Measurements from ENCODE around the gene SOX13.

SOX13 gene

GRCh38 chr1:204153667-204154066 lies 80.8 kb downstream of the SOX13 start:
- no peak for DNase-seq

DNA sequence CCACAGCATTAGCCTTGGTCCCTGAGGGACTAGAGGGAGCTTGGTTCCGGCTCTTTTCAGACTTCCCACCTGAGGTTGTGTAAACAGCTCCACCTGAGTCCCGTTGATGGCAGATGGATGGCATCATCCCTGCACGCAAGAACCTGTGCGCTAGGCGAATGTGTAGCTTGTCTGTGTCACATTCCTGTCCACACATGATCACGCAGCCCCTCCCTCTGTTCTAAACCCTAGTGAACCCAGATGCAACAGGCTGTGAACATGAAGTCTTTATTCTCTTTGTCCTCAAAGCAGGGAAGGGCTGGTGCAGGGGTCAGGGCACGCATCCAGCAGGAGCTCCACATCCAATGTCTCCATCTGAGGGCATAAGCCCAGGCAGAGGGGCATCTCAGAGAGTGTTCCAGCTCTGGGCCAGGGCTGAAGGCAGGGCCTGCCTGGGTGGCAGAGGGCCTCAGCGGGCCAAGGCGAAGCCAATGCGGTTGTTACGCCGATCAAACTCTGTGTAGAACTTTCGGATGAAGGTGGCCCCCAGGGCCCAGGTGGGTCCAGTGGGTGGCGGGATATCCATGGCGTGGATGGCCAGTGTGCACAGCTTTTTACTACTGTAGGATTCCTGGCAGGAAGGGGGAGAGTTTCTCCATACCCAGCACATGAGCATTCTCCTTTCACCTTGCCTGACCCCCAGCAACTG lies 81.8 kb downstream of the SOX13 start:
- no peak for DNase-seq

- DNase-seq = no peak
These were observed 83.0 kb downstream of the SOX13 start for GRCh38 chr1:204155881-204156280.

DNA sequence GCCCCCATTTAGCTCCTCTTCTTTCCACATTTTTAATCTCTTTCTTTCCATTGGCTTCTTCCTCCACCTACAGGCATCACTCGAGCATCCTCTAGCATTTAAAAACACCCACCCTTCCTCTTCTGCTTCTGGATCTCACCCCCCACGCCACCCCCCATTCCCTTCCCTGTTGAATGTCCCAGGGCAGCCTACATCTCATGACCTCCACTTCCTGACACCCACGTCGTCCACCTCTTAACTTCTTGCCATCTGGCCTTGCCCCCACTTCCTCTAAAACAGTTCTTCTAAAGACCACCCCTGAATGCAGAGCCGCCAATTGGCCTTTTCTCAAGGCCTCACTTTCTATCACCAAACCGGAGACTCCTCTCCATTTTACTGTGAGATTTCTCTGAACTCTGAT lies 85.0 kb downstream of the SOX13 start:
- DNase-seq = no peak

- no peak for DNase-seq
These were observed 88.9 kb downstream of the SOX13 start for GRCh38 chr1:204161609-204162493.

- peak in 12 of 14 donors; percentile 11 to 75 (median 53) for DNase-seq
These were observed 89.7 kb downstream of the SOX13 start for GRCh38 chr1:204162494-204163074.

- DNase-seq = no peak
These were observed 93.3 kb downstream of the SOX13 start, which contains the start of gene REN for GRCh38 chr1:204166219-204166618. TSS of gene REN (minus strand) at chr1:204166337. CDS start at chr1:204166293, 44 bp downstream.

DNA sequence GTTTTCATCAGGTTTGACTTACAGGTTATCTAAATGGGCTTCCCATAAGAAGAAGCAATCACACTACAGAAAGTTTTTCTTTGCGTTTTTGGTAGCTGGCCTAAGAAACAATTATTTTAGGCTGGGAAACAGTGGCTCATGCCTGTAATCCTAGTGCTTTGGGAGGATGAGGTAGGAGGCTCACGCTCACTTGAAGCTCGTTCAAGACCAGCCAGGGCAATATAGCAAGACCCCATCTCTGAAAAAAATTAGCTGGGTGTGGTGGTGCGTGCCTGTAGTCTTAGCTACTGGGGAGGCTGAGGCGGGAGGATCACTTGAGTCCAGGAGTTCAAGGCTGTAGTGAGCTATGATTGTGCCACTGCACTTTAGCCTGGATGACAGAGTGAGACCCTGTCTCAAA lies 94.8 kb downstream of the SOX13 start:
- no peak for DNase-seq

- no peak for DNase-seq
These were observed 96.9 kb downstream of the SOX13 start for GRCh38 chr1:204169858-204170257.

DNA sequence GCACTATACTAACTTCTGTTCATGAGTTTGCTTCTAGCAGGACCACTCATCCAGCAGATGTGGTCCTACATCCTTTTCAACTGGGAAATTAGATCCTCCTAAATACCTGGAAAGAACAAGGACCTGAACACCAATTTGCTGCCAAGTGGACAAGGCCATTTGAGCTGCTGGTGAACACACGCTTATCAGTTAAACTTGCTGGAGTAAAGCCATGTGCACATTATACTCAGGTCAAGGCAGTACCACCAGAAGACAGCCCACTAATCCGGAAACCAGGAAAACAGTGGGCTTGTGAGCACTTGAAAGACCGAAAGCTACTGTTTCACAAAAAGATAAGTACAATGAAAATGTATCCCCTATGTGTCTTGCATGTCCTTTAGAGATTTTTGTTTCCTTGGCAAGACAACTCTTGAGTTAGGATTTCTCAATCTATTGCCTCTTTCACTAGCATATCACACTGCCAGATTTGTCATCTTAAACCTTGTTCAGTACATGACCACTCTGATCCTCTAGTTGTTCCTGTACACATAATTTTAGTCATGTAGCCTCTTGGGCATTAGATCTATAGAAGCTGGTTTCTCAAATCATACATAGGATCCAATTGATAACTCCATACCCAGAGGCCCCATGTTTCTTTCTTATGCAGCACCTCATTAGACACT lies 97.7 kb downstream of the SOX13 start:
- DNase-seq = no peak

- DNase-seq = no peak
These were observed 98.8 kb downstream of the SOX13 start for GRCh38 chr1:204171751-204172178.

GRCh38 chr1:204172404-204173029 lies 99.6 kb downstream of the SOX13 start:
- DNase-seq = peak in 1 of 14 donors; percentile 39

- DNase-seq = no peak
These were observed 102.0 kb downstream of the SOX13 start for GRCh38 chr1:204174958-204175357.

- DNase-seq = no peak
These were observed 103.1 kb downstream of the SOX13 start for GRCh38 chr1:204176049-204176448.

DNA sequence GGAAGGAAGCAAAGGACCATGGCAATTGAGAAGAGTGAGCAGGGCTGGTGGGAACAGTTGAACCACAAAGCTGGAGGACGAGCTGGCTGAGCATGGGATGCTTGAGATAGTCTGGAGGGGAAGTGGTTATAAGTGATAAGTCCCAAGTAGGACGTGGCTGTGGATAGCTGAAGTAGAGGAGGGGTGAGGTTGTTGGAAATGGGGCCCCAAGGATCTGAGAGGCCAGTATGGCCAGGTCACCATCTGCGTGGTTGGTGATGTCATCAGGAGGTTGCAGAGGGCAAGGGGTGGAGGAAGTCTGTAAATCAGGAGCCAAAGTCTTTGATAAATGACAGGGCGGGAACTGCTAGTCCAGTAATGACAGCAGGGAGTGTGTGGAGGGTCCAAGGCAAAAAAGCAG lies 104.2 kb downstream of the SOX13 start:
- DNase-seq = no peak

Measured in C1 segment of cervical spinal cord (tissue), 14 donors.